GM21576 (cell line): Measurements from ENCODE around the gene C1orf122.

Experiments
- ATAC-seq: cut with Tn5 transposase; IDR thresholded peaks from one replicate; pipeline ENCODE4 v1.9.1; 2021; ENCODE audit warnings: mild to moderate bottlenecking, moderate library complexity; ENCODE audit not compliant: unreplicated experiment

Gene C1orf122

GRCh38 chr1:37844536-37844935 is 36.9 kb downstream of the C1orf122 start:
- ATAC-seq = no peak

GRCh38 chr1:37845049-37845646 is 37.6 kb downstream of the C1orf122 start:
- ATAC-seq = no peak

- no peak for ATAC-seq
These were observed 38.2 kb downstream of the C1orf122 start for GRCh38 chr1:37845786-37846185.

- ATAC-seq = no peak
These were observed 39.2 kb downstream of the C1orf122 start for GRCh38 chr1:37846647-37847339.

- no peak for ATAC-seq
These were observed 41.9 kb downstream of the C1orf122 start for GRCh38 chr1:37849480-37849879.

GRCh38 chr1:37850352-37850955 is 42.9 kb downstream of the C1orf122 start:
- no peak for ATAC-seq

- no peak for ATAC-seq
These were observed 43.7 kb downstream of the C1orf122 start for GRCh38 chr1:37851262-37851661.

GRCh38 chr1:37851782-37852210 is 44.2 kb downstream of the C1orf122 start:
- no peak for ATAC-seq

- no peak for ATAC-seq
These were observed 45.6 kb downstream of the C1orf122 start for GRCh38 chr1:37853157-37853556.

- ATAC-seq = no peak
These were observed 46.8 kb downstream of the C1orf122 start for GRCh38 chr1:37854406-37854805.
